NCI-H1417 treated with DMSO at 0.1 percent for 48 hours (cell line): Measurements from ENCODE around the gene AGXT.

Experiments
- DNase-seq: peaks from one replicate; lab custom pipeline; 2025; lab: John Stamatoyannopoulos, UW

AGXT gene

DNA sequence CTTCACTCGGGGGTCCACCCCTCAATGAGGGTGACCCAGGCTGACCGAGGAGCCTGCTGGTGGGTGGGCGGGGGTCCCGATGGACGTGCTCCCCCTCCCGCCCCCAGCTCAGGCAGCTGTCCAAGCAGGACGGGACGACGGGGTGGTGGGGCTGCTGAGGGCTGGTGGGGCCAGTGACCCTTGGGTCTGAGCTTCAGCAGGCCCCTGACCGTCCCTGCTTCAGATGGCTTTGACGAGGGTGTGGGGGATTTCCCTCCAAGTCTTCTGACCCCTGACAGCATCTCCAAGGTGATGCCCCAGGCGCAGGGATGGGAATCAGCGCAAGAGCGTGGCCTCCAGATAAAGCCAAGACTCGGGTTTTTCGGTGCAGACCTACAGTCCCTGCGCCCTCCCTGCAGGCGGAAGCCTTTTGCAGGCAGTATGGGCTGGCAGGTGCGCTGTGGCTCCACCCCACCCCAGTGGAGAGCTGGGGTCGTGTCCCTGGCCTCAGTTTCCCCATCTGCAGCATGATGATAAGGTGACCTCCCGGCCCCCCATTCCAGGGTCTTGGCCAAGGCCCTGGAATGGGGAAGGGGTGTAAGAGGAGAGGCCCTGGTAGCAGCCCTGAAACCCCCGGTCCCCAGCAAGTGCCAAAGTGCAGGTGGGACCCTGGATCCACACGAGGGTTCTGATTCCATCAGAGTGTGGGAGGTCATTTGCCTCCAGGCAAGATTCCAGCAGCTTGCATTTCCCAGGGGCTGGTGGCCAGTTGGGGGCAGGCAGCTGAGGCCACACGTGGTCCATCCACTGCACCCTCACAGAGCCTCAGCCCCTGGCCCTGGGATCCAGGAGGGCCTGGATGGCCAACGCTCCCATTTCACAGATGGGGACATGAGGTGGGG lies 46.3 kb downstream of the AGXT start:
- no peak for DNase-seq

DNA sequence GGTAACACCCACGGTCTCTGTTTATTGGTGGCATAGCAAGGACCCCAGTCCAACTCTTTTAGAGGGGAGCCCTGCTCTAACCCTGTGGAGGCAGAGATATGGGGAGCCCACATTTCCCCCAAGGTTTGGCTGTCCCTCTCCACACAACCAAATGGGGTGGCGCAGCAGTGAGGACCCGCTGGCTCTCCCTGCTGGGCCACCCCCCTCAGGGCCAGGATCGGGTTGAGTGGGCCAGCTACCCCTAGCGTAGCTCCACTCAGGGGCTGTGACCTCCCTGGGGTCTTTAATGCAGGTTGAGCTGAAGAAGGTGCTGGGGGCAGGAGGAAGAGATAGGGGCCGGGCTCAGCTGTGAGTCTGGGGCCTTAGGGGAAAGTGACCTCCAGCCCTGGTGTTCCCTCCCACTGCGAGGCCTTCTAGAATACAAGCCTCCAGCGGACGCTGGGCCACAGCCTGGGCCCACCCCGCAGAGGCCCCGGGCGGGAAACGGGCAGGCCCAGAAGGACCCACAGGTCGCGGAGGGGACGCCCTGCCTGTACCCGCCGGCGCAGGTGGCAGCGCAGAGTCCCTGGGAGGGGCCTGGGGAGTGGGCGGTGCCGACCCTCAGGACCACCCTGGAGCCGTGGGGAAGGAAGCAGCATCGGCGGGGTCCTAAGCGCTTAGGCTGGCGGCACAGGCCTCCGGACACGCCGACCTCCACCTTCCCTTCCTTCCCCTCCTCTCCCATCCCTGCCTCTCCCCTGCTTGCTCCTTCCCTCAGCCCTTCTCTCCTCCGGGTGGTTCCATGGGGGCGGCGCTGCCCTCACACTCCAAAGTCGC lies 47.1 kb downstream of the AGXT start:
- no peak for DNase-seq

GRCh38 chr2:240916571-240917008 lies 48.0 kb downstream of the AGXT start:
- DNase-seq = no peak

GRCh38 chr2:240917009-240917683 lies 48.5 kb downstream of the AGXT start:
- DNase-seq = no peak

- DNase-seq = no peak
Measured at GRCh38 chr2:240917684-240918257, 49.1 kb downstream of the AGXT start.

- no peak for DNase-seq
Measured at GRCh38 chr2:240918258-240919091, 49.9 kb downstream of the AGXT start.

GRCh38 chr2:240919161-240919781 lies 50.6 kb downstream of the AGXT start:
- no peak for DNase-seq

DNA sequence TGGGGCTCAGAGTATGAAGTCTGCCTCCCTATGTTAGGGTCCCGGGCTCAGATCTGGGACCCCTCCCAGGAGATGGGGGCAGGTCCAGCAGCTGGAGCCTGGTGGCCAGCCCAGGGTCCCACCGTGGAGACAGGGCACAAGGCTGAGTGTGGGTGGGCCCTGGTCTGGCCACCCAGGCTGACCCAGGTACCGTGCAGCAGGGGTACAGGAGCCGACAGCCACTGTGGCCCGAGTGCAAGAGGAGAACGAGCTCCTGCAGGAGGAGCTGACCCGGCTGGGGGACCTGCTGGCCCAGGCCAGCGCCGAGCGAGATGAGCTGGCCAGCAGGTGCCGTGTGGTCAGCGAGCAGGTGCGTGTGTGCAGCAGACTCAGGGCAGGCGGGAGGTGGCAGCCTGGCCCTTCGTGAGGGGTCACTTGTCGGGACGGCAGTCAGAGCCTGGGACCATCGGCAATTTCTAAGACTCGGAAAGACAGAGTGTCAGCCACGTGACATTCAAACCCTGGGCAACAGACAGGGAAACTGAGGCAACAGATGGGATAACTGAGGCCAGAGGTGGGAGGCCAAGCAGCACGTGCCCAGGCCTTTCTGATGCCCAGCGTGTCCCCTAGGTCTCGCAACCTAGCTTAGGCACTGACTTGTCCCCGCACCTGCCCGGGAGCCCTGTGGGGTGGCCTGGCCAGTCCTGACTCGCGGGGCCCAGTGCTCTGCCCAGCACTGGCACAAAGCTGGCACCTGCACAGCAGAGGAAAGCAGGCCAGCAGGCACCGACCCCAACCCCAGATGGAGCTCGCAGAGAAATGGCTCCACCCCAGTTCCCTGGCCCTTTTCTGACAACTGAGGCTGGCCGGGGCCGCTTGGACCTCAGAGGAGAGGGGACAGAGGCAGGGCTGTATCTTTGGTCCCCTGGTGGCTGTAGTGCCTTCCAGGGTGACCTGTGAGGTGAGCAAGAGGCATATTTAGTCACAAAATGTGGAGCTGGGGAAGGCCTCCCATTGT lies 51.5 kb downstream of the AGXT start:
- no peak for DNase-seq

DNA sequence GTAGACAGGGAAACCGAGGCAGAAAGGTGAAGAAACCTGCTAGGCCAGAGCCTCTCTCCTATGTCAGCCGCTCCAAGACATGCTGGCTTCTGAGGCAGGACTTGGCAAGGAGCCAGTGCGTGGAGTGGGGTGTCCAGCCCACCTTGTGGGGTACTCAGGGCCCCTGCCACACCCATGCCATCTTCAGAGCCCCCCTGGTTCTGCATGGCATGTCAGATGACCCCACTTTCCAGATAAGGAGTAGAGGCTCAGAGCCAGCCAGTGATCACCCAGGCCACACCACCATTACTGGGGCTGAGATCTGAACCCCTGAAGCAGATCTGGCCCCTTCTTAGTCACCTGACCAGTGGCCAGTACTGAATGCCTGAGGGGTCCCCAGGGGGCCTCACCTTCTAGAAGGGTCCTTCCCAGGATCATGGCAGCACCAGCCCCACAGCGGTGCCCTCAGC lies 52.2 kb downstream of the AGXT start:
- DNase-seq = no peak

DNA sequence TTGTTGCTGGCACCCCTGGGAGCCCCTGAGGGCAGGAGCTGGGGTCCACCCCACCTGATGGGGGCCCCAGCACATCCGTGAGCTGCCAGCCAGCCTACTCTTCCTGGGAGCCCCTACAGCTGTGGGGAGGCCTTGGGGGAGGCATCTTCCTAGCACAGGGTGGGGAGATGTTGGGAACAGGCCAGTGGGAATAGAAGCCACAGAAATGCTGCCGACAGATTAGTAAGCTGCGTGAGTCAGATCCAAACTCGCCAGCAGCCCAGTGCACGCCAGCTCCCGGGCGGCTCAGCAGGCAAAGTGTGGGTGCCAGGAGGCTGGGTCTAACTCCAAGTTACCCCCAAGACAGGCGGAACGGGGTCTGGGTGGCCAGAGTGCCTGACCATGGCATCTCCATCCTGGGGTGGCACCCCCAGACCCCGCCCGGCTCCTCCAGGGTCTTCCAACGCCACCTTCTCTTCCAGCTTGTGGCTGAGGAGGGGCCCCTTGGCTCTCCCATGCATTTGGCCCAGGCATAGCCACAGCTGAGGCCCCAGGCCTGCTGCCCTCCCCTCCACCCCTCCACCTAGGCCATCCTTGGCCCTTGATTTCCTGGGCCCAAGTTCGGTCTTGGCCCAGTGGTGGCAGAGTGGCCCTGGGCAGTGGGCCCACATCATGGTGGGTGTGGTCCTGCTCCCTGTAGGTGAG lies 52.8 kb downstream of the AGXT start:
- DNase-seq = no peak

GRCh38 chr2:240921995-240922244 lies 53.3 kb downstream of the AGXT start:
- no peak for DNase-seq

DNA sequence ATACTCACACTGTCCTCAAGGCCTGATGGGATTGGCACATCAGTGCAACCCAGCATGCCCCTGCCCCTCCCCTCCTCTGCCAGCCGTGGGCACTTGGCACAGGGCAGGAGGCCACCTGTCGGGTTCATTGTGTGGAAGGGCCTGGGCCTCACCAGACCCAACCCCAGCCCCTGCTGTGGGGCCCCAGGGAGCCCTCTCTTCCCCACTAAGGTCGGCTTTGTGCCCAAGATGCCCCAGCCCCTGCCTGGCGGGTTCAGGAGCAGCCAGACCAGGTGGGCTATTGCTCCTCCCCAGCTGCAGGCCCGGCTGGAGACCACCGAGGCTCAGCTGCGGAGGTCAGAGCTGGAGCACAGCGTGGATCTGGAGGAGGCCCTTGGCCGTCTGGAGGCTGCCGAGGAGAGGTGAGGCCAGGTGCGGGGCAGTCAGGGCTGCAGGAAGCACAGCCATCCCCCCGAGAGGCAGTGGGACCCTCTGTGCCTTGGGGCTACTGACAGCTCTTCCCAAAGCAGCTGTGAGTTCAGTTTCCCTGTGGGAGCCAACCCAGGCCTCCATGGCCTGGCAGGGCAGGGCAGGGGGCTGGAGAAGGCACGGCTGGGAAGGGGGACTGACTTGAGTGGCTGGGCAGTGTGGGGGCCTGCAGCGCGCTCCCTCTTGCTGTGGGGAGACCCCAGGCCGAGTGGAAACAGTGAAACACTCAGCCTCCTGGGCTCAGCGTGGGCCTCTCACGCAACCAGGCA lies 53.8 kb downstream of the AGXT start:
- no peak for DNase-seq

- DNase-seq = no peak
Measured at GRCh38 chr2:240922982-240923537, 54.4 kb downstream of the AGXT start.

DNA sequence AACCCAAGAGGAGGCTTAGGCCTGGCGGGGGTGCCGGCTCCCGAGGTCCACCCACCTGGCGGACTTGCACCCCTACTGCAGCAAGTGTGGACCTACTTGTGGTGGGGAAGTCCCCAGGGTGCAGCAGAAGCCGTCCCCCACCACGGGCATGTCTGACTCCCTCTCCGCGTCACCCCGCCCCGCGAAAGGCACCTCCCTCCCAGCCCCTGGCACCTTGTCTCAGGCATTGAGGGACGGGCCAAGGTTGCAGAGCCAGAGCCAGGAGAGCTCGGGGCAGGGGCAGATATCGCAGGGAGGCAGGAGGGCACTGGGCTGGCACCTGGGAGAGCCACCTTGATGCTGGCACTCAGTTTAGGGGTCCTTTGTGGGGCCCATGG lies 56.6 kb downstream of the AGXT start:
- no peak for DNase-seq

GRCh38 chr2:240925568-240926515 lies 57.2 kb downstream of the AGXT start:
- no peak for DNase-seq

GRCh38 chr2:240926516-240927389 lies 58.1 kb downstream of the AGXT start:
- DNase-seq = no peak
